Measurements from ENCODE around the gene CAMTA1.

- TF ChIP-seq ZSCAN16 (tag by site-specific recombination; IDR thresholded peaks at IDR 0.05) = no peak
- no peak for TF ChIP-seq YY1 (tag by site-specific recombination; IDR thresholded peaks at IDR 0.05)
- TF ChIP-seq, protein P1, sequence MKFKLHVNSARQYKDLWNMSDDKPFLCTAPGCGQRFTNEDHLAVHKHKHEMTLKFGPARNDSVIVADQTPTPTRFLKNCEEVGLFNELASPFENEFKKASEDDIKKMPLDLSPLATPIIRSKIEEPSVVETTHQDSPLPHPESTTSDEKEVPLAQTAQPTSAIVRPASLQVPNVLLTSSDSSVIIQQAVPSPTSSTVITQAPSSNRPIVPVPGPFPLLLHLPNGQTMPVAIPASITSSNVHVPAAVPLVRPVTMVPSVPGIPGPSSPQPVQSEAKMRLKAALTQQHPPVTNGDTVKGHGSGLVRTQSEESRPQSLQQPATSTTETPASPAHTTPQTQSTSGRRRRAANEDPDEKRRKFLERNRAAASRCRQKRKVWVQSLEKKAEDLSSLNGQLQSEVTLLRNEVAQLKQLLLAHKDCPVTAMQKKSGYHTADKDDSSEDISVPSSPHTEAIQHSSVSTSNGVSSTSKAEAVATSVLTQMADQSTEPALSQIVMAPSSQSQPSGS (tag by site-specific recombination; IDR thresholded peaks at IDR 0.05; ENCODE audit: low read depth) = peak; percentile 67
These were observed 788.2 kb downstream of the CAMTA1 start for GRCh38 chr1:7573481-7573880.

All from HEK293 (cell line).